Transverse colon (tissue), 4 donors: Measurements from ENCODE around the gene CIC. TPM values are rescaled to one million over a fixed set of nuclear protein-coding genes. Genes with fewer than 3 reads are reported as not detected.

ENCODE experiments used
- DNase-seq: peaks from one replicate; pipeline ENCODE4 v3.0.0-alpha.2; 2019
- H3K27ac ChIP-seq, 4 donors: fragments of 200-600 bp; sonication (generic); 2 replicates each; pipeline ENCODE4 v1.5.1; 2016 to 2018; ENCODE audit warnings: inconsistent platforms in 4 of 4
- H3K27me3 ChIP-seq: fragments of 200-600 bp; sonication (generic); 2 replicates; pipeline ENCODE4 v1.5.1; 2017; ENCODE audit warnings: inconsistent platforms
- H3K36me3 ChIP-seq, 4 donors: fragments of 200-600 bp; sonication (generic); 2 replicates each; pipeline ENCODE4 v1.5.1; 2017 to 2019; ENCODE audit warnings: inconsistent platforms in 4 of 4
- H3K4me1 ChIP-seq, 4 donors: fragments of 200-600 bp; sonication (generic); 2 replicates each; pipeline ENCODE4 v1.5.1; 2017 to 2020; ENCODE audit warnings: inconsistent platforms in 4 of 4
- H3K4me3 ChIP-seq, 4 donors: fragments of 200-600 bp; sonication (generic); 1 replicate in 1 of 4; 2 replicates in 3 of 4; pipeline versions ENCODE4 v1.5.1 to v1.6.1; 2017 to 2019; ENCODE audit warnings: inconsistent platforms in 4 of 4
- H3K9me3 ChIP-seq, 2 donors: fragments of 200-600 bp; sonication (generic); 2 replicates each; pipeline ENCODE4 v1.5.1; 2017 to 2019; ENCODE audit warnings: inconsistent platforms in 2 of 2
- CTCF ChIP-seq, 5 experiments: fragments of 200-600 bp in 3 of 5; fragments of 450-650 bp in 2 of 5; sonication (generic) in 3 of 5; IDR thresholded peaks; 1 replicate in 2 of 5; 2 replicates in 3 of 5; pipeline ENCODE4 v1.5.1; 2016 to 2017; ENCODE audit warnings: antibody characterized with exemption in 5 of 5, inconsistent platforms in 3 of 5, mild to moderate bottlenecking in 2 of 5, moderate library complexity in 1 of 5
- EP300 ChIP-seq: sonication (generic); formaldehyde crosslinking; IDR thresholded peaks from one replicate; pipeline ENCODE4 v1.6.1; 2017; ENCODE audit warnings: antibody characterized with exemption, low read depth
- POLR2A ChIP-seq: fragments of 450-650 bp; IDR thresholded peaks from one replicate; pipeline ENCODE4 v1.6.1; 2016; ENCODE audit warnings: antibody characterized with exemption, mild to moderate bottlenecking, moderate library complexity
- POLR2AphosphoS5 ChIP-seq, 3 donors: sonication (generic); formaldehyde crosslinking; IDR thresholded peaks; one replicate each; pipeline ENCODE4 v1.6.1; 2016; ENCODE audit warnings: antibody characterized with exemption in 3 of 3
- WGBS, 2 donors: methylation state at CpG; one replicate each; pipeline ENCODE4 v1.1.5; 2018; ENCODE audit warnings: low coverage in 1 of 2; 5-methylcytosine and 5-hydroxymethylcytosine counted together
- in situ Hi-C, 4 donors: fragments of 200-750 bp; cut with MboI; loops; one replicate each; pipeline versions ENCODE4 v1.15.0 to v1.15.1; 2017; ENCODE audit warnings: low sequenced_read_pairs in 3 of 4, low pct_ligation_motif_present in 1 of 4, low pct_unique_long_range_greater_than_20kb in 1 of 4
- intact Hi-C: fragments of 100-400 bp; cut with DNase I; formaldehyde crosslinking; loops from one replicate; pipeline ENCODE4 v1.15.1; 2023; ENCODE audit warnings: low total_unique reads
- total RNA-seq, 4 donors: library from RNA; depleted of rRNA; stranded (reverse); fragments of >200 nt; gene quantifications; one replicate each; pipeline ENCODE4 v1.1.0, GENCODE V29; 2016

The CIC gene
- total RNA-seq, 4 donors from 2014 or later, result 35.1 to 96.5 (median 43.6) TPM

- no peak for DNase-seq
- H3K36me3 ChIP-seq, result peaks cover 0 to 11% (median 3%) of the 10 kb centered on the region in 4 donors
- no peaks in the 10 kb centered on the region for H3K27me3 ChIP-seq
- TF ChIP-seq CTCF (IDR thresholded peaks at IDR 0.05) (no peak), POLR2A (no peak), EP300 (no peak), POLR2AphosphoS5 (IDR thresholded peaks at IDR 0.05) (no peak)
- peak overlapping the region; percentile 16 to 96 (median 58) for H3K27ac ChIP-seq
- peaks cover 22 to 48% (median 41%) of the 10 kb centered on the region in 4 donors for H3K4me1 ChIP-seq
- WGBS, 2 donors, result 73% methylated on average over 7 of the region's 7 CpGs; no CpG with 5 or more reads in 1 of the 2 donors
- H3K9me3 ChIP-seq, result no peaks in the 10 kb centered on the region
- intact Hi-C loops, result loop anchor here (2.0 kb wide), 1 partner anchor 32 kb away; no protein-coding TSS in a partner anchor
- no peak overlapping the region for H3K4me3 ChIP-seq
- in situ Hi-C loops, result no loop called here
These were observed 22.0 kb upstream of the CIC start for GRCh38 chr19:42246922-42247639.

GRCh38 chr19:42247640-42248199 is 21.3 kb upstream of the CIC start:
- in situ Hi-C loops, result no loop called here
- H3K27me3 ChIP-seq, result no peaks in the 10 kb centered on the region
- H3K9me3 ChIP-seq, result no peaks in the 10 kb centered on the region
- intact Hi-C loops, result loop anchor here (2.0 kb wide), 1 partner anchor 31 kb away; no protein-coding TSS in a partner anchor
- no peak overlapping the region for H3K4me3 ChIP-seq
- 80 to 85% methylated on average over 1 to 6 of the region's 6 CpGs for WGBS, 2 donors
- peaks cover 28 to 54% (median 47%) of the 10 kb centered on the region in 4 donors for H3K4me1 ChIP-seq
- TF ChIP-seq CTCF (IDR thresholded peaks at IDR 0.05) (no peak), POLR2A (no peak), EP300 (no peak), POLR2AphosphoS5 (IDR thresholded peaks at IDR 0.05) (no peak)
- H3K36me3 ChIP-seq, result peaks cover 0 to 11% (median 3%) of the 10 kb centered on the region in 4 donors
- peak overlapping the region in 3 of 4 donors; percentile 16 to 96 (median 82) for H3K27ac ChIP-seq
- no peak for DNase-seq

- Histone ChIP-seq H3K27me3 (no peaks in the 10 kb centered on the region), H3K36me3 (peaks cover 0 to 11% (median 3%) of the 10 kb centered on the region in 4 donors), H3K4me3 (no peak overlapping the region), H3K9me3 (no peaks in the 10 kb centered on the region), H3K27ac (peak overlapping the region in 1 of 4 donors; percentile 82), H3K4me1 (peaks cover 31 to 57% (median 50%) of the 10 kb centered on the region in 4 donors)
- in situ Hi-C loops, result no loop called here
- intact Hi-C loops, result no loop called here
- no peak for DNase-seq
- WGBS, 2 donors, result 58 to 89% methylated on average over 2 to 41 of the region's 41 CpGs
- TF ChIP-seq EP300 (no peak), CTCF (IDR thresholded peaks at IDR 0.05) (no peak), POLR2A (no peak), POLR2AphosphoS5 (IDR thresholded peaks at IDR 0.05) (no peak)
These were observed 20.5 kb upstream of the CIC start for GRCh38 chr19:42248270-42249148.
